GM15510 (cell line): Measurements from ENCODE around the gene RFX7.

Source experiments
- POLR2A ChIP-seq: IDR thresholded peaks from 3 replicates; pipeline ENCODE4 v1.6.1; 2011; ENCODE audit warnings: borderline replicate concordance; ENCODE audit not compliant: insufficient read length; ENCODE audit errors: extremely low read depth

RFX7 gene

GRCh38 chr15:56051676-56052075, 192.0 kb downstream of the RFX7 start:
- no peak for TF ChIP-seq POLR2A

- no peak for TF ChIP-seq POLR2A
Measured at GRCh38 chr15:56049577-56049976, 194.1 kb downstream of the RFX7 start.

GRCh38 chr15:56047354-56047753, 196.3 kb downstream of the RFX7 start:
- TF ChIP-seq POLR2A, result no peak

GRCh38 chr15:56045068-56045748, 198.5 kb downstream of the RFX7 start:
- TF ChIP-seq POLR2A, result no peak

GRCh38 chr15:56042982-56043980, 200.4 kb downstream of the RFX7 start:
- no peak for TF ChIP-seq POLR2A

- TF ChIP-seq POLR2A, result no peak
Measured at GRCh38 chr15:56042498-56042897, 201.2 kb downstream of the RFX7 start.

- TF ChIP-seq POLR2A, result no peak
Measured at GRCh38 chr15:56042031-56042430, 201.6 kb downstream of the RFX7 start.

GRCh38 chr15:56040081-56041035, 203.3 kb downstream of the RFX7 start:
- no peak for TF ChIP-seq POLR2A

GRCh38 chr15:56038707-56039106, 205.0 kb downstream of the RFX7 start:
- TF ChIP-seq POLR2A, result no peak

GRCh38 chr15:56038015-56038414, 205.7 kb downstream of the RFX7 start:
- TF ChIP-seq POLR2A, result no peak
